Ovary (tissue), 3 donors: ENCODE results near the gene UBP1.

Experiments used
- EP300 ChIP-seq: sonication (generic); formaldehyde crosslinking; IDR thresholded peaks from one replicate; pipeline ENCODE4 v1.6.1; 2017; ENCODE audit warnings: antibody characterized with exemption
- TF ChIP-seq, protein P1 (sequence below), 3 donors: fragments of 450-650 bp in 2 of 3; fragments of 200-600 bp in 1 of 3; IDR thresholded peaks; one replicate each; pipeline versions ENCODE4 v1.5.1 to v1.8.0; 2016 to 2022; ENCODE audit warnings: antibody characterized with exemption in 3 of 3, mild to moderate bottlenecking in 1 of 3
- donor health status: DM: no; HTN: no; CAD: no.

DNA sequence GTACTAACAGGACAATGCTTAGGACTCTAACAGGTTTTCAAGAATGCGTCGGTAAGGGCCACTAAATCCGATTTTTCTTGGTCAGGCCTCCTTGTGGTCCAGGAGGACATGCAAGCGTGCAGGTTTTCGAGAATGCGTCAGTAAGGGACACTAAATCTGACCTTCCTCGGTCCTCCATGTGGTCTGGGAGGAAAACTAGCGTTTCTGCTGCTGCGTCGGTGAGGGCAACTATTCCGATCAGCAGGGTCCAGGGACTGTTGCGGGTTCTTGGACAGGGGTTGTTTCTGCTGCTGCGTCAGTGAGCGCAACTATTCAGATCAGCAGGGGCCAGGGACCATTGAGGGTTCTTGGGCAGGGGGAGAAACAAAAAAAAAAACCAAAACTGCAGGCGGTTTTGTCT, 7.8 kb upstream of the UBP1 start:
- TF ChIP-seq, protein P1, sequence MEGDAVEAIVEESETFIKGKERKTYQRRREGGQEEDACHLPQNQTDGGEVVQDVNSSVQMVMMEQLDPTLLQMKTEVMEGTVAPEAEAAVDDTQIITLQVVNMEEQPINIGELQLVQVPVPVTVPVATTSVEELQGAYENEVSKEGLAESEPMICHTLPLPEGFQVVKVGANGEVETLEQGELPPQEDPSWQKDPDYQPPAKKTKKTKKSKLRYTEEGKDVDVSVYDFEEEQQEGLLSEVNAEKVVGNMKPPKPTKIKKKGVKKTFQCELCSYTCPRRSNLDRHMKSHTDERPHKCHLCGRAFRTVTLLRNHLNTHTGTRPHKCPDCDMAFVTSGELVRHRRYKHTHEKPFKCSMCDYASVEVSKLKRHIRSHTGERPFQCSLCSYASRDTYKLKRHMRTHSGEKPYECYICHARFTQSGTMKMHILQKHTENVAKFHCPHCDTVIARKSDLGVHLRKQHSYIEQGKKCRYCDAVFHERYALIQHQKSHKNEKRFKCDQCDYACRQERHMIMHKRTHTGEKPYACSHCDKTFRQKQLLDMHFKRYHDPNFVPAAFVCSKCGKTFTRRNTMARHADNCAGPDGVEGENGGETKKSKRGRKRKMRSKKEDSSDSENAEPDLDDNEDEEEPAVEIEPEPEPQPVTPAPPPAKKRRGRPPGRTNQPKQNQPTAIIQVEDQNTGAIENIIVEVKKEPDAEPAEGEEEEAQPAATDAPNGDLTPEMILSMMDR (IDR thresholded peaks at IDR 0.05) = no peak
- TF ChIP-seq EP300 = no peak
